ENCODE data around the gene RAB7A. TPM values are rescaled to one million over a fixed set of nuclear protein-coding genes. Genes with fewer than 3 reads are reported as not detected.

The RAB7A gene
- total RNA-seq, 4 donors from 2014 or later = 98.9 to 114 (median 110) TPM

DNA sequence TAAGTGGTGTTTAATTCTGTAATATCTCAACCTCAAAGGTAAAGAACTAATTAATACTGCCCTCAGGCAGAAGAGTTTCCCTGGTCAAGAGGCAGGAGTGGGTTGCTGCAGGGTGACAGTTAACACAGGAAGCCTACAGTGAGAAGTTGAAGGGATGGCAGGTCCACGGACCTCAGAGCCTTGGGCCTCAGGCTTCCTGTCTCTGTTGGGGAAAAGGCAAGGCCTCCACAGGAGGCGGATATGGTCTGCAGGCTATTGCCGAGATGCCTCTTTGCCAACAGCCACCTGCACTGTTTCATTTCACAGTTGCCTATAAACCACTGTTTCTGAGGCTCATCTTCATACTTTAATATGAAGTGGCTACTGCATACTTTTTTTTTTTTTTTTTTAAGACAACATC lies 42.0 kb upstream of the RAB7A start:
- TF ChIP-seq, protein P1, sequence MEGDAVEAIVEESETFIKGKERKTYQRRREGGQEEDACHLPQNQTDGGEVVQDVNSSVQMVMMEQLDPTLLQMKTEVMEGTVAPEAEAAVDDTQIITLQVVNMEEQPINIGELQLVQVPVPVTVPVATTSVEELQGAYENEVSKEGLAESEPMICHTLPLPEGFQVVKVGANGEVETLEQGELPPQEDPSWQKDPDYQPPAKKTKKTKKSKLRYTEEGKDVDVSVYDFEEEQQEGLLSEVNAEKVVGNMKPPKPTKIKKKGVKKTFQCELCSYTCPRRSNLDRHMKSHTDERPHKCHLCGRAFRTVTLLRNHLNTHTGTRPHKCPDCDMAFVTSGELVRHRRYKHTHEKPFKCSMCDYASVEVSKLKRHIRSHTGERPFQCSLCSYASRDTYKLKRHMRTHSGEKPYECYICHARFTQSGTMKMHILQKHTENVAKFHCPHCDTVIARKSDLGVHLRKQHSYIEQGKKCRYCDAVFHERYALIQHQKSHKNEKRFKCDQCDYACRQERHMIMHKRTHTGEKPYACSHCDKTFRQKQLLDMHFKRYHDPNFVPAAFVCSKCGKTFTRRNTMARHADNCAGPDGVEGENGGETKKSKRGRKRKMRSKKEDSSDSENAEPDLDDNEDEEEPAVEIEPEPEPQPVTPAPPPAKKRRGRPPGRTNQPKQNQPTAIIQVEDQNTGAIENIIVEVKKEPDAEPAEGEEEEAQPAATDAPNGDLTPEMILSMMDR (IDR thresholded peaks at IDR 0.05) = no peak
- TF ChIP-seq POLR2A (IDR thresholded peaks at IDR 0.05) = no peak
- H3K9me3 ChIP-seq = no peaks in the 10 kb centered on the region
- H3K4me1 ChIP-seq = peaks cover 0 to 8% of the 10 kb centered on the region in 2 donors
- intact Hi-C loops (cut with DNase I) = loop anchor here (5.0 to 10.0 kb wide), 2 partner anchors 103 to 161 kb away; no protein-coding TSS in a partner anchor
- no peak overlapping the region for H3K27ac ChIP-seq
- WGBS, 2 donors = 70 to 77% methylated on average over 3 of the region's 3 CpGs
- H3K4me3 ChIP-seq (replicated peaks in 1 of 3) = no peak overlapping the region
- H3K27me3 ChIP-seq = no peaks in the 10 kb centered on the region
- H3K36me3 ChIP-seq = no peaks in the 10 kb centered on the region
- no peak for DNase-seq

DNA sequence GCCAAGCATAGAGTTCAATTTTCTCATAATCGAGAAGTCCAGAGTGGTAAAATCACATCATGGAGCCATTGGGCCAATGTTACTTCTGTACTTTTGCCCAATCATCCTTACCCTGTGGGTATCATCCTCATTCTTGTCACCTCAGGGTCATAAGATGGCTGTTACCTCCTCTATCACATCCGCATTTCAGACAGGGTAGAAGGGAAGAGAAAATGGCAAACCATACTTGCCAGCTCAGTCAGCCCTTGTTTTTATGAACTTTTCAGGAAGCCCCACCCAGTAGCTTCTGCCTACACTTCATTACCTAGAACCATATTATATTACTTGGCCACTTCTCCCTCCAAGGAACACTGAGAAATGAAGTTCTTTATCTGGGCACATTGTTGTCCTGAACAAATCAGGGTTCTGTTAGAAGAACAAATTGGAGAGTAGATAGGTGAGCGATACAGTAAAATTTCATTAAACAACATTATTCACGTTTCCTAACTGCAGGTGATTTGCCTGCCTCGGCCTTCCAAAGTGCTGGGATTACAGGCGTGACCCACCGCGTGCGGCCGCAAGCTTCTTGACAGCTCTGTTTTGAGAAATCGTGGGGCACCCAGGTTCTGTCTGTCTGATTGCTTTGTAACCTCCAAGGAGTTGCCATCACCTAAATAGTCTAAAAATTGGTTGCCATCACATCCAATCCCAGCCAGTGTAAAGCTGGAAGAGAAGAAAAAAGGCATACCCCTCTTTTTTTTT lies 40.8 kb upstream of the RAB7A start:
- Histone ChIP-seq H3K27ac (no peak overlapping the region), H3K9me3 (no peaks in the 10 kb centered on the region), H3K4me3 (replicated peaks in 1 of 3) (no peak overlapping the region), H3K36me3 (no peaks in the 10 kb centered on the region), H3K27me3 (no peaks in the 10 kb centered on the region), H3K4me1 (peaks cover 0 to 5% of the 10 kb centered on the region in 2 donors)
- intact Hi-C loops (cut with DNase I) = loop anchor here (5.0 to 10.0 kb wide), 2 partner anchors 102 to 160 kb away; no protein-coding TSS in a partner anchor
- 92 to 94% methylated on average over 11 of the region's 11 CpGs for WGBS, 2 donors
- no peak for DNase-seq
- TF ChIP-seq, protein P1 (IDR thresholded peaks at IDR 0.05) = no peak
- TF ChIP-seq POLR2A (IDR thresholded peaks at IDR 0.05) = no peak

DNA sequence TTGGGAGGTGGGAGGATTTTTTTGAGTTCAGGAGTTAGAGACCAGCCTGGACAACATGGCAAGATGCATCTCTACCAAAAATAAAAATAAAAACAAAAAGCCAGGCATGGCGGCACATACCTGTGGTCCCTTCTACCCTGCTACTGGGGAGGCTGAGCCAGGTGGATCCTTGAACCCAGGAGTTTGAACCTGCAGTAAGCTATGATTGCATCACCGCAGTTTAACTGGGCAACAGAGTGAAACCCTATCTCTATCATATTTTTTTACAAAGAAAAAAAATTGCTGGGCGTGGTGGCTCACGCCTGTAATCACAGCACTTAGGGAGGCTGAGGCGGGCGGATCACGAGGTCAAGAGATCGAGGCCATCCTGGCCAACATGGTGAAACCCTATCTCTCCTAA lies 39.5 kb upstream of the RAB7A start:
- H3K36me3 ChIP-seq = no peaks in the 10 kb centered on the region
- intact Hi-C loops (cut with DNase I) = loop anchor here (10.0 kb wide), 1 partner anchor 158 kb away; no protein-coding TSS in a partner anchor
- H3K4me1 ChIP-seq = peaks cover 0 to 3% of the 10 kb centered on the region in 2 donors

DNA sequence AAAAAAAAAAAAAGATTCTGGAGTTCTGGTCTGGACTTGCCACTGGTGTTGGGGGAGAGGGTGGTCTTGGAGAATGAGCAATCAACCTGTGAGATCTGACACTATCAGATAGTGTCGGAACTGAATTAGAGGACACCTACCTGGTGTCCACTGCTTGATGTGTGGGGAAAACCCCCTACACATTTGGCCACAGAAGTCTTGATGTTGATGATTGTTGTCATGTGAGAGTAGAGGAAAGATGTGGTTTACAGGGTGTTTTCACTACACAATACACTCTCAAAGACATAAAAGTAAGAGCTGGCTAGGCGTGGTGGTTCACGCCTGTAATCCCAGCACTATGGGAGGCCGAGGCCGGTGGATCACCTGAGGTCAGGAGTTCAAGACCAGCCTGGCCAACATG lies 36.9 kb upstream of the RAB7A start:
- intact Hi-C loops (cut with DNase I) = loop anchor here (10.0 kb wide), 1 partner anchor 156 kb away; no protein-coding TSS in a partner anchor
- H3K27me3 ChIP-seq = no peaks in the 10 kb centered on the region
- H3K9me3 ChIP-seq = no peaks in the 10 kb centered on the region
- no peak for DNase-seq
- H3K27ac ChIP-seq = no peak overlapping the region
- no peak overlapping the region for H3K4me3 ChIP-seq (replicated peaks in 1 of 3)
- no peaks in the 10 kb centered on the region for H3K4me1 ChIP-seq
- no peaks in the 10 kb centered on the region for H3K36me3 ChIP-seq
- no peak for TF ChIP-seq POLR2A (IDR thresholded peaks at IDR 0.05)
- TF ChIP-seq, protein P1 (IDR thresholded peaks at IDR 0.05) = no peak
- 93 to 97% methylated on average over 5 of the region's 5 CpGs for WGBS, 2 donors

More for the DNA sequence above, 39.5 kb upstream of the RAB7A start:
- Histone ChIP-seq H3K27me3 (no peaks in the 10 kb centered on the region), H3K9me3 (no peaks in the 10 kb centered on the region), H3K27ac (no peak overlapping the region), H3K4me3 (replicated peaks in 1 of 3) (no peak overlapping the region)
- TF ChIP-seq, protein P1 (IDR thresholded peaks at IDR 0.05) = no peak
- TF ChIP-seq POLR2A (IDR thresholded peaks at IDR 0.05) = no peak
- WGBS, 2 donors = 93 to 96% methylated on average over 8 of the region's 8 CpGs
- DNase-seq = no peak

DNA sequence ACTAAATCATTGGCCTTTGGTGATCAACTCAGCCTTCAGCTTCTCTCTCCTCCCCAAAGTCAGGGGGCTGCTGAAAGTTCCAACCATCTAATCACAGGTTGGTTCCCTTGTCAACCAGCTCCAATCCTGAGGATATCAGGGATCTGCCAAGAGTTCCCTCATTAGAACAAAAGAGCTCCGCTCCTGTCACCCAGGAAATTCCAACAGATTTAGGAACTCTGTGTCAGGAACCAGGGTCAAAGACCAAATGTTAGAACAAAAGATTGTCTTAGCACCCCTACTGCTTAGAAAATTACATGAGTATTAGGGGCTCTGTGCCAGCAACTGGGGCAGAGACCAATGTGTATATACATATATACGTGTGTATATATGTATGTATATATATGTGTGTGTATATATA lies 32.3 kb upstream of the RAB7A start:
- DNase-seq = no peak
- intact Hi-C loops (cut with DNase I) = no loop called here
- Histone ChIP-seq H3K27ac (no peak overlapping the region), H3K9me3 (no peaks in the 10 kb centered on the region), H3K4me1 (no peaks in the 10 kb centered on the region), H3K36me3 (no peaks in the 10 kb centered on the region), H3K4me3 (replicated peaks in 1 of 3) (no peak overlapping the region), H3K27me3 (no peaks in the 10 kb centered on the region)
- TF ChIP-seq, protein P1 (IDR thresholded peaks at IDR 0.05) = no peak
- no peak for TF ChIP-seq POLR2A (IDR thresholded peaks at IDR 0.05)
- WGBS, 2 donors = 61 to 76% methylated on average over 2 of the region's 2 CpGs

Measured in thyroid gland (tissue), 4 donors.